Body of pancreas (tissue), 4 donors: ENCODE results near the gene MYL7.

Experiments used
- CTCF ChIP-seq, 7 experiments: fragments of 450-650 bp in 4 of 7; fragments of 200-600 bp in 3 of 7; sonication (generic) in 3 of 7; IDR thresholded peaks; one replicate each; pipeline ENCODE4 v1.5.1; 2016 to 2019; ENCODE audit warnings: antibody characterized with exemption in 7 of 7
- POLR2A ChIP-seq, 3 donors: fragments of 450-650 bp; IDR thresholded peaks; one replicate each; pipeline ENCODE4 v1.6.1; 2016; ENCODE audit warnings: antibody characterized with exemption in 3 of 3, mild to moderate bottlenecking in 2 of 3

- TF ChIP-seq POLR2A (IDR thresholded peaks at IDR 0.05): no peak
- no peak for TF ChIP-seq CTCF (IDR thresholded peaks at IDR 0.05)
These were observed 13.6 kb upstream of the MYL7 start for GRCh38 chr7:44154703-44155102.
